Hepatocyte (in vitro differentiated cells): ENCODE measurements around the gene BPIFA1.

Experiments
- EZH2 ChIP-seq: fragments of 200-600 bp; sonication (generic); IDR thresholded peaks from 2 replicates; pipeline ENCODE4 v1.6.1; 2016; ENCODE audit warnings: antibody characterized with exemption, mild to moderate bottlenecking, borderline replicate concordance
- EZH2phosphoT487 ChIP-seq: fragments of 200-600 bp; sonication (generic); IDR thresholded peaks from one replicate; pipeline ENCODE4 v1.6.1; 2018; ENCODE audit warnings: antibody characterized with exemption, mild to moderate bottlenecking, low read depth, moderate library complexity; ENCODE audit not compliant: unreplicated experiment, severe bottlenecking
- TF ChIP-seq, protein P1 (sequence below): fragments of 200-600 bp; sonication (generic); IDR thresholded peaks from 2 replicates; pipeline ENCODE4 v1.5.1; 2016; ENCODE audit warnings: antibody characterized with exemption, mild to moderate bottlenecking; ENCODE audit not compliant: poor library complexity

DNA sequence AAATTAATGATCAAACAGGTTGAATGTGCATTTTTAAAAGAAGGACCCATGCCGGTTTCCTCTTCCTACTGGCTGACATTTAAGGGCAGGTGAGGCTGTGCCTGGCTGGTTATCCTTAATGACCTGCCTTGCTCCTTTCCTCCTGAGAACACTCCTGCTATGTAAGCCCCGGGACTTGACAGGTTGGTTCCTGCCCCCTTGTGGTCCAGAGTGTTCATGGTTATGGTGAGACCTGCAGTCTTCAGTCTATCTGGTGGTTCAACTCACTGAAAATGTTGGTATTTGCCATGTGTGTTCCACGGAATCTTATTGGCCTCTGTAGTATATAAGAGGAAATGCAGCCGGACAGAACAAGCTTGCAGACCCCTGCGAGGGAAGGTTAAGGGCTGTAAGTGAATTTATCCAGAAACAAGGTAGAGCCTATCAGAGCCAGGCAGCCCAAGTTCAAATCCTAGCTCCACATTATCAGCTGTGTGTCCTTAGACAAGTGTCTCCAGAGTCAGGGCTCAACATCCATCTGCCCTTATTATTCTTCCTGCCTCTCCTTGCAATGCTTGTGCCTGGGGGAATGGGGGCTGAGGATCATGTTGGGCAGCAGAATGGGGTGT lies 23.9 kb upstream of the BPIFA1 start:
- TF ChIP-seq, protein P1, sequence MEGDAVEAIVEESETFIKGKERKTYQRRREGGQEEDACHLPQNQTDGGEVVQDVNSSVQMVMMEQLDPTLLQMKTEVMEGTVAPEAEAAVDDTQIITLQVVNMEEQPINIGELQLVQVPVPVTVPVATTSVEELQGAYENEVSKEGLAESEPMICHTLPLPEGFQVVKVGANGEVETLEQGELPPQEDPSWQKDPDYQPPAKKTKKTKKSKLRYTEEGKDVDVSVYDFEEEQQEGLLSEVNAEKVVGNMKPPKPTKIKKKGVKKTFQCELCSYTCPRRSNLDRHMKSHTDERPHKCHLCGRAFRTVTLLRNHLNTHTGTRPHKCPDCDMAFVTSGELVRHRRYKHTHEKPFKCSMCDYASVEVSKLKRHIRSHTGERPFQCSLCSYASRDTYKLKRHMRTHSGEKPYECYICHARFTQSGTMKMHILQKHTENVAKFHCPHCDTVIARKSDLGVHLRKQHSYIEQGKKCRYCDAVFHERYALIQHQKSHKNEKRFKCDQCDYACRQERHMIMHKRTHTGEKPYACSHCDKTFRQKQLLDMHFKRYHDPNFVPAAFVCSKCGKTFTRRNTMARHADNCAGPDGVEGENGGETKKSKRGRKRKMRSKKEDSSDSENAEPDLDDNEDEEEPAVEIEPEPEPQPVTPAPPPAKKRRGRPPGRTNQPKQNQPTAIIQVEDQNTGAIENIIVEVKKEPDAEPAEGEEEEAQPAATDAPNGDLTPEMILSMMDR = peak; percentile 70
- no peak for TF ChIP-seq EZH2
- TF ChIP-seq EZH2phosphoT487 = no peak
